GM12878 (cell line): Measurements from ENCODE around the gene ASTN1. TPM values are rescaled to one million over a fixed set of nuclear protein-coding genes. Genes with fewer than 3 reads are reported as not detected.

ENCODE experiments used
- ATAC-seq: fragments of 200-7000 bp; cut with Tn5 transposase; 3 replicates; pipeline ENCODE4 v1.9.1; 2020; ENCODE audit warnings: mild to moderate bottlenecking, moderate library complexity
- BruUV-seq: library from RNA; stranded (reverse); fragments of 400-500 nt; replicated peaks from 2 replicates; lab custom pipeline; 2021; lab: Mats Ljungman, UMichigan
- CTCF ChIA-PET: fragments of 300-600 bp; sonication (Branson Sonifier 250); formaldehyde crosslinking; extraction: SDS; loops from one replicate; lab custom pipeline; 2021; ENCODE audit warnings: inconsistent platforms; lab: Yijun Ruan, JAX
- POLR2A ChIA-PET: fragments of 350-600 bp; formaldehyde crosslinking; extraction: SDS; loops from one replicate; lab custom pipeline; 2021; ENCODE audit warnings: inconsistent platforms; lab: Charles Lee
- RAD21 ChIA-PET: fragments of 300-600 bp; sonication (Branson Sonifier 250); formaldehyde crosslinking; loops from one replicate; lab custom pipeline; 2023; ENCODE audit warnings: antibody characterized with exemption; ENCODE audit not compliant: unreplicated experiment; lab: Charles Lee
- SMC1A ChIA-PET: fragments of 300-600 bp; sonication (Branson Sonifier 250); formaldehyde crosslinking; loops from one replicate; lab custom pipeline; 2023; ENCODE audit not compliant: unreplicated experiment, uncharacterized antibody; lab: Charles Lee
- DNase-seq: peaks from one replicate; pipeline ENCODE4 v3.0.0-alpha.2; 2011; ENCODE audit warnings: low read depth, low spot score
- FAIRE-seq: peaks from 3 replicates; lab custom pipeline; 2011; peaks lifted over from hg19 to GRCh38; lab: Jason Lieb, UNC
- H2AFZ ChIP-seq: 2 replicates; pipeline ENCODE4 v1.6.0; 2011; ENCODE audit warnings: low read depth, low read length, control low read depth; ENCODE audit not compliant: control insufficient read depth
- H3K27ac ChIP-seq: 2 replicates; pipeline ENCODE4 v1.5.1; 2011; ENCODE audit warnings: control low read depth; ENCODE audit not compliant: control insufficient read depth, insufficient read depth
- H3K27me3 ChIP-seq, 2 experiments: replicated peaks in 1 of 2; 2 replicates each; pipeline versions ENCODE4 v1.6.0 to v1.6.1; 2011; ENCODE audit warnings: low read length in 1 of 2; ENCODE audit not compliant: control insufficient read depth in 2 of 2, insufficient read depth in 2 of 2
- H3K36me3 ChIP-seq, 2 experiments: 2 replicates each; pipeline ENCODE4 v1.5.1; 2011; ENCODE audit warnings: low read length in 1 of 2; ENCODE audit not compliant: control insufficient read depth in 2 of 2, insufficient read depth in 2 of 2
- H3K4me1 ChIP-seq: 2 replicates; pipeline ENCODE4 v1.6.1; 2011; ENCODE audit warnings: mild to moderate bottlenecking, low read length, moderate library complexity, mixed read lengths; ENCODE audit not compliant: control insufficient read depth, insufficient read depth
- H3K4me2 ChIP-seq: 2 replicates; pipeline ENCODE4 v1.6.0; 2011; ENCODE audit warnings: control low read depth; ENCODE audit not compliant: control insufficient read depth, insufficient read depth
- H3K4me3 ChIP-seq: fragments of 200-600 bp; sonication (generic); 2 replicates; pipeline ENCODE4 v1.5.1; 2016
- H3K79me2 ChIP-seq: 2 replicates; pipeline ENCODE4 v1.6.0; 2011; ENCODE audit warnings: low read length; ENCODE audit not compliant: control insufficient read depth, insufficient read depth
- H3K9ac ChIP-seq: 2 replicates; pipeline ENCODE4 v1.8.0; 2011; ENCODE audit warnings: low read length, control low read depth, mixed read lengths; ENCODE audit not compliant: control insufficient read depth, insufficient read depth
- H3K9me3 ChIP-seq: replicated peaks from 3 replicates; pipeline ENCODE4 v1.5.1; 2011; ENCODE audit warnings: mild to moderate bottlenecking, low read length; ENCODE audit not compliant: control insufficient read depth, insufficient read depth
- H4K20me1 ChIP-seq: 2 replicates; pipeline ENCODE4 v1.6.0; 2011; ENCODE audit not compliant: control insufficient read depth, insufficient read depth
- CHD2 ChIP-seq: IDR thresholded peaks from 2 replicates; pipeline ENCODE4 v1.6.1; 2011; ENCODE audit warnings: low read depth, low read length, improper control_type of control experiment, borderline replicate concordance
- ESRRA ChIP-seq: IDR thresholded peaks from 2 replicates; pipeline ENCODE4 v1.6.1; 2012; ENCODE audit warnings: mild to moderate bottlenecking, low read length, improper control_type of control experiment
- HDAC6 ChIP-seq: fragments of 200-600 bp; sonication (generic); IDR thresholded peaks from one replicate; pipeline ENCODE4 v1.8.0; 2017; ENCODE audit warnings: antibody characterized with exemption; ENCODE audit not compliant: unreplicated experiment
- HSF1 ChIP-seq: fragments of 150-350 bp; IDR thresholded peaks from 2 replicates; pipeline ENCODE4 v1.6.1; 2014; ENCODE audit warnings: mild to moderate bottlenecking, low read depth, low read length
- JUNB ChIP-seq: IDR thresholded peaks from 2 replicates; pipeline ENCODE4 v1.6.1; 2016; ENCODE audit warnings: antibody characterized with exemption, mild to moderate bottlenecking
- JUND ChIP-seq: IDR thresholded peaks from 2 replicates; pipeline ENCODE4 v1.6.1; 2012; ENCODE audit warnings: low read depth, mild to moderate bottlenecking, low read length, improper control_type of control experiment, moderate library complexity
- NFXL1 ChIP-seq: fragments of 450-650 bp; IDR thresholded peaks from 2 replicates; pipeline ENCODE4 v1.6.1; 2017; ENCODE audit warnings: antibody characterized with exemption, mild to moderate bottlenecking, borderline replicate concordance
- POLR2AphosphoS5 ChIP-seq: IDR thresholded peaks from 2 replicates; pipeline ENCODE4 v1.6.1; 2011; ENCODE audit warnings: mild to moderate bottlenecking, low read length, inconsistent platforms
- SMC3 ChIP-seq: IDR thresholded peaks from 2 replicates; pipeline ENCODE4 v1.6.1; 2011; ENCODE audit warnings: low read length, improper control_type of control experiment, borderline replicate concordance
- SPI1 ChIP-seq: IDR thresholded peaks from 2 replicates; pipeline ENCODE4 v1.6.1; 2011; ENCODE audit warnings: low read depth, mild to moderate bottlenecking, low read length, moderate library complexity, borderline replicate concordance; ENCODE audit not compliant: insufficient read depth
- ZBED1 ChIP-seq: IDR thresholded peaks from 2 replicates; pipeline ENCODE4 v1.6.1; 2016; ENCODE audit warnings: borderline replicate concordance
- ZNF384 ChIP-seq: IDR thresholded peaks from 2 replicates; pipeline ENCODE4 v1.6.1; 2012; ENCODE audit warnings: low read depth, mild to moderate bottlenecking, low read length, improper control_type of control experiment, borderline replicate concordance
- WGBS: methylation state at CpG from one replicate; pipeline ENCODE4 v1.1.6; 2016; ENCODE audit warnings: low lambda C conversion rate; ENCODE audit not compliant: insufficient replicate concordance, insufficient coverage; ENCODE audit errors: missing lambda C conversion rate; 5-methylcytosine and 5-hydroxymethylcytosine counted together
- in situ Hi-C: fragments of 300-500 bp; cut with MboI; formaldehyde crosslinking; loops from 9 replicates; pipeline ENCODE4 v1.14.3; 2018; ENCODE audit warnings: mixed read lengths
- intact Hi-C: fragments of 100-400 bp; cut with micrococcal nuclease; formaldehyde crosslinking; loops from one replicate; pipeline ENCODE4 v1.14.2; 2022; ENCODE audit not compliant: unreplicated experiment
- polyA plus RNA-seq, 11 experiments: library from polyadenylated mRNA; depleted of rRNA in 4 of 11; unstranded in 6 of 11; stranded (reverse) in 5 of 11; fragments of >200 nt; fragmentation: Nextera tagmentation in 4 of 11; fragmentation: Illumina TruSeq in 1 of 11; extraction: Ambion mirVana in 4 of 11; extraction: Trizol in 1 of 11; gene quantifications; 1 replicate in 1 of 11; 2 replicates in 10 of 11; pipeline versions ENCODE4 v1.2.1 to v1.2.3, GENCODE V29; 2011 to 2016; ENCODE audit warnings: inconsistent platforms in 2 of 11, missing spikeins in 2 of 11, low read depth in 1 of 11
- total RNA-seq, 4 experiments: library from RNA; depleted of rRNA in 3 of 4; stranded (reverse); fragments of >200 nt in 3 of 4; fragmentation: Illumina TruSeq in 1 of 4; extraction: Trizol in 1 of 4; gene quantifications; 2 replicates each; pipeline versions ENCODE4 v1.2.1 to v1.2.3, GENCODE V29; 2013 to 2021
- TF ChIP-seq, protein P1 (sequence below): IDR thresholded peaks from 2 replicates; pipeline ENCODE4 v1.6.1; 2012; ENCODE audit warnings: mild to moderate bottlenecking, low read depth, low read length
- TF ChIP-seq, protein P2 (sequence below): fragments of 450-650 bp; IDR thresholded peaks from 2 replicates; pipeline ENCODE4 v1.6.1; 2017; ENCODE audit warnings: mild to moderate bottlenecking, low read depth, inconsistent platforms; ENCODE audit not compliant: poor library complexity, severe bottlenecking
- TF ChIP-seq, protein P3 (sequence below): IDR thresholded peaks from 2 replicates; pipeline ENCODE4 v1.6.1; 2011; ENCODE audit warnings: borderline replicate concordance, low read depth, mild to moderate bottlenecking, moderate library complexity, mixed read lengths, low read length; ENCODE audit not compliant: insufficient read depth; ENCODE audit errors: extremely low read length

The ASTN1 gene
- total and polyA plus RNA-seq, 10 of the 15 experiments (the other 5 are each of a cell fraction or from before 2014, with no cell fraction given) = 0.04 TPM; not detected in 9

DNA sequence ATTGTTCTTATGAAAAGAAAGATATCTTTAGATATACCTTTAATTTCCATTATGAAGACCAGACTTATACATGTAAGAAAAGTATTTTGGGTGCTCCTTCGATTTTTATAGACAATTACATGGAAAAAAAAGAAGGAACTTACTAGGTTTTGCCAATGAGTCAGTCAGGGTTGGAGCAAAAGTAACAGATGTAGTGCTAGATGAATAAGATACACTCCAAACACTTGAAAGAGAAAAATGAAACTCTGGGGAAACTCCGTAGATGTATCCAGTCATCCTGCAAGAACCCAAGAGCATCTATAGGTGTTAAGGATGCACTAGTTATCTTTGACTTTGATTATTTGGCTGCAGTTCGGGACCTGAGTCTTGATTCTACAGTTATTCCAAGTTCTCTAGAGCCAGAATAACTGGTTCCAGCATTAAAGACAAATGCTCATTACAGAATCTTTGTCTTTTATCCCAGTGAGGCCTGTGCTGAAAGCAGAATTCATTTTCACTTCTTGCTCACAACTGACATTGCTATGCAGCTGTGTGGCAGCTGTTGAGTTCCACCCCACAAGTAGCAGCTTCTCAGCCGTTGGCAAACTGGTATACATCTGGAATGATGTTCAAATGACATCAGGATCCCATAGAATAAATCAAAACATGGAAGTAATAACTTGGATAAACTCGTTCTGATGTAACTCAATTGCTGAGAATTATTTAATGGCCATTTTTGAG lies 326.1 kb downstream of the ASTN1 start:
- no peak overlapping the region for H3K9ac ChIP-seq
- CTCF ChIA-PET = no interaction called here
- BruUV-seq = no TSS peak
- no peak overlapping the region for H2AFZ ChIP-seq
- DNase-seq (no peak), FAIRE-seq (no peak), ATAC-seq (no peak)
- POLR2A ChIA-PET = no interaction called here
- SMC1A ChIA-PET = no interaction called here
- H3K4me1 ChIP-seq = no peaks in the 10 kb centered on the region
- no peak overlapping the region for H3K4me3 ChIP-seq
- peaks cover 0 to 2% of the 10 kb centered on the region in 2 experiments; a peak in 1 of 4 replicates for H3K27me3 ChIP-seq
- RAD21 ChIA-PET = no interaction called here
- intact Hi-C loops = no loop called here
- H3K4me2 ChIP-seq = no peak overlapping the region
- in situ Hi-C loops = no loop called here
- WGBS = 7% methylated on average over 5 of the region's 5 CpGs
- no peaks in the 10 kb centered on the region for H3K79me2 ChIP-seq
- no peaks in the 10 kb centered on the region for H3K36me3 ChIP-seq
- no peak overlapping the region for H3K27ac ChIP-seq
- H3K9me3 ChIP-seq = no peaks in the 10 kb centered on the region
- H4K20me1 ChIP-seq = no peaks in the 10 kb centered on the region
- TF ChIP-seq, protein P1, sequence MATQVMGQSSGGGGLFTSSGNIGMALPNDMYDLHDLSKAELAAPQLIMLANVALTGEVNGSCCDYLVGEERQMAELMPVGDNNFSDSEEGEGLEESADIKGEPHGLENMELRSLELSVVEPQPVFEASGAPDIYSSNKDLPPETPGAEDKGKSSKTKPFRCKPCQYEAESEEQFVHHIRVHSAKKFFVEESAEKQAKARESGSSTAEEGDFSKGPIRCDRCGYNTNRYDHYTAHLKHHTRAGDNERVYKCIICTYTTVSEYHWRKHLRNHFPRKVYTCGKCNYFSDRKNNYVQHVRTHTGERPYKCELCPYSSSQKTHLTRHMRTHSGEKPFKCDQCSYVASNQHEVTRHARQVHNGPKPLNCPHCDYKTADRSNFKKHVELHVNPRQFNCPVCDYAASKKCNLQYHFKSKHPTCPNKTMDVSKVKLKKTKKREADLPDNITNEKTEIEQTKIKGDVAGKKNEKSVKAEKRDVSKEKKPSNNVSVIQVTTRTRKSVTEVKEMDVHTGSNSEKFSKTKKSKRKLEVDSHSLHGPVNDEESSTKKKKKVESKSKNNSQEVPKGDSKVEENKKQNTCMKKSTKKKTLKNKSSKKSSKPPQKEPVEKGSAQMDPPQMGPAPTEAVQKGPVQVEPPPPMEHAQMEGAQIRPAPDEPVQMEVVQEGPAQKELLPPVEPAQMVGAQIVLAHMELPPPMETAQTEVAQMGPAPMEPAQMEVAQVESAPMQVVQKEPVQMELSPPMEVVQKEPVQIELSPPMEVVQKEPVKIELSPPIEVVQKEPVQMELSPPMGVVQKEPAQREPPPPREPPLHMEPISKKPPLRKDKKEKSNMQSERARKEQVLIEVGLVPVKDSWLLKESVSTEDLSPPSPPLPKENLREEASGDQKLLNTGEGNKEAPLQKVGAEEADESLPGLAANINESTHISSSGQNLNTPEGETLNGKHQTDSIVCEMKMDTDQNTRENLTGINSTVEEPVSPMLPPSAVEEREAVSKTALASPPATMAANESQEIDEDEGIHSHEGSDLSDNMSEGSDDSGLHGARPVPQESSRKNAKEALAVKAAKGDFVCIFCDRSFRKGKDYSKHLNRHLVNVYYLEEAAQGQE = no peak
- TF ChIP-seq ZNF384 (no peak), CHD2 (no peak), JUNB (no peak), SPI1 (no peak), ESRRA (no peak), SMC3 (no peak), HSF1 (no peak), NFXL1 (no peak), POLR2AphosphoS5 (no peak), ZBED1 (no peak), HDAC6 (no peak), JUND (no peak)
- TF ChIP-seq, protein P2, sequence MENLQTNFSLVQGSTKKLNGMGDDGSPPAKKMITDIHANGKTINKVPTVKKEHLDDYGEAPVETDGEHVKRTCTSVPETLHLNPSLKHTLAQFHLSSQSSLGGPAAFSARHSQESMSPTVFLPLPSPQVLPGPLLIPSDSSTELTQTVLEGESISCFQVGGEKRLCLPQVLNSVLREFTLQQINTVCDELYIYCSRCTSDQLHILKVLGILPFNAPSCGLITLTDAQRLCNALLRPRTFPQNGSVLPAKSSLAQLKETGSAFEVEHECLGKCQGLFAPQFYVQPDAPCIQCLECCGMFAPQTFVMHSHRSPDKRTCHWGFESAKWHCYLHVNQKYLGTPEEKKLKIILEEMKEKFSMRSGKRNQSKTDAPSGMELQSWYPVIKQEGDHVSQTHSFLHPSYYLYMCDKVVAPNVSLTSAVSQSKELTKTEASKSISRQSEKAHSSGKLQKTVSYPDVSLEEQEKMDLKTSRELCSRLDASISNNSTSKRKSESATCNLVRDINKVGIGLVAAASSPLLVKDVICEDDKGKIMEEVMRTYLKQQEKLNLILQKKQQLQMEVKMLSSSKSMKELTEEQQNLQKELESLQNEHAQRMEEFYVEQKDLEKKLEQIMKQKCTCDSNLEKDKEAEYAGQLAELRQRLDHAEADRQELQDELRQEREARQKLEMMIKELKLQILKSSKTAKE = no peak
- TF ChIP-seq, protein P3, sequence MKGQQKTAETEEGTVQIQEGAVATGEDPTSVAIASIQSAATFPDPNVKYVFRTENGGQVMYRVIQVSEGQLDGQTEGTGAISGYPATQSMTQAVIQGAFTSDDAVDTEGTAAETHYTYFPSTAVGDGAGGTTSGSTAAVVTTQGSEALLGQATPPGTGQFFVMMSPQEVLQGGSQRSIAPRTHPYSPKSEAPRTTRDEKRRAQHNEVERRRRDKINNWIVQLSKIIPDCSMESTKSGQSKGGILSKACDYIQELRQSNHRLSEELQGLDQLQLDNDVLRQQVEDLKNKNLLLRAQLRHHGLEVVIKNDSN = no peak
